WTC11 (cell line): ENCODE data around the gene BCAS3.

Source experiments
- ATF3 ChIP-seq: sonication (generic); formaldehyde crosslinking; conservative IDR thresholded peaks from 2 replicates; pipeline ENCODE4 v1.8.1; 2022; ENCODE audit warnings: mild to moderate bottlenecking, missing genetic modification reagents
- ELF4 ChIP-seq: sonication (generic); formaldehyde crosslinking; IDR thresholded peaks from 2 replicates; pipeline ENCODE4 v1.8.1; 2022; ENCODE audit warnings: low read depth, mild to moderate bottlenecking, moderate library complexity, missing genetic modification reagents
- MAX ChIP-seq: sonication (generic); formaldehyde crosslinking; IDR thresholded peaks from 2 replicates; pipeline ENCODE4 v1.8.0; 2022; ENCODE audit warnings: mild to moderate bottlenecking, missing genetic modification reagents
- RORB ChIP-seq: fragments of 250-450 bp; sonication (Bioruptor Pico); IDR thresholded peaks from 2 replicates; pipeline ENCODE4 v1.9.0; 2021; ENCODE audit warnings: mild to moderate bottlenecking
- TCF7 ChIP-seq: sonication (generic); formaldehyde crosslinking; IDR thresholded peaks from 2 replicates; pipeline ENCODE4 v1.8.0; 2022; ENCODE audit warnings: mild to moderate bottlenecking, low read depth, missing genetic modification reagents, moderate library complexity
- ZBTB21 ChIP-seq: sonication (generic); formaldehyde crosslinking; IDR thresholded peaks from 2 replicates; pipeline ENCODE4 v1.8.1; 2023; ENCODE audit warnings: mild to moderate bottlenecking, missing genetic modification reagents, borderline replicate concordance
- ZNF121 ChIP-seq: sonication (generic); formaldehyde crosslinking; IDR thresholded peaks from 2 replicates; pipeline ENCODE4 v1.8.0; 2023; ENCODE audit warnings: missing genetic modification reagents
- ZNF138 ChIP-seq: sonication (generic); formaldehyde crosslinking; conservative IDR thresholded peaks from 2 replicates; pipeline ENCODE4 v1.8.1; 2022; ENCODE audit warnings: mild to moderate bottlenecking, moderate library complexity, missing genetic modification reagents
- TF ChIP-seq, protein P1 (sequence below): fragments of 200-600 bp; IDR thresholded peaks from 2 replicates; pipeline ENCODE4 v1.8.0; 2022; ENCODE audit warnings: antibody characterized with exemption
- TF ChIP-seq, protein P2 (sequence below): fragments of 250-450 bp; sonication (Bioruptor Pico); IDR thresholded peaks from 2 replicates; pipeline ENCODE4 v1.9.0; 2021; ENCODE audit warnings: moderate library complexity, mild to moderate bottlenecking, inconsistent platforms, borderline replicate concordance

DNA sequence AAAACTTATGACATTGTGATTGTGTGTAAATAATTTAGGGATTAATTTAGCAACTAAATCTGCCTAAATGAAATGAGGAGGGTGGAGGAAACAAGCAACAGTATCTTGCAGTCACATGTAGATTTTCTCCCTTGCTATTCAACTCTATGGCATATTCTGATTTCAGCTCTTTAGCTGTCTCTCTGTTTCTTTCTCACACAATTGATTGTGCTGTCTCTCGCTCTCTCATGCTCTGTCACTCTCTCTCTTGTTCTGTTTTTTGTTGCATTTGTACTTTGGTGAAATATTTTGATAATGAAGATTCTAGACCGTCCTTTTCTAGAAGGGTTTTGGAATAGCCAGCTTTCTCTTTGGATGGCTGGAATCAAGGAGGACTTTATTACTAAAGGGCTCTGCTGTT is 70.6 kb downstream of the BCAS3 start:
- TF ChIP-seq, protein P1, sequence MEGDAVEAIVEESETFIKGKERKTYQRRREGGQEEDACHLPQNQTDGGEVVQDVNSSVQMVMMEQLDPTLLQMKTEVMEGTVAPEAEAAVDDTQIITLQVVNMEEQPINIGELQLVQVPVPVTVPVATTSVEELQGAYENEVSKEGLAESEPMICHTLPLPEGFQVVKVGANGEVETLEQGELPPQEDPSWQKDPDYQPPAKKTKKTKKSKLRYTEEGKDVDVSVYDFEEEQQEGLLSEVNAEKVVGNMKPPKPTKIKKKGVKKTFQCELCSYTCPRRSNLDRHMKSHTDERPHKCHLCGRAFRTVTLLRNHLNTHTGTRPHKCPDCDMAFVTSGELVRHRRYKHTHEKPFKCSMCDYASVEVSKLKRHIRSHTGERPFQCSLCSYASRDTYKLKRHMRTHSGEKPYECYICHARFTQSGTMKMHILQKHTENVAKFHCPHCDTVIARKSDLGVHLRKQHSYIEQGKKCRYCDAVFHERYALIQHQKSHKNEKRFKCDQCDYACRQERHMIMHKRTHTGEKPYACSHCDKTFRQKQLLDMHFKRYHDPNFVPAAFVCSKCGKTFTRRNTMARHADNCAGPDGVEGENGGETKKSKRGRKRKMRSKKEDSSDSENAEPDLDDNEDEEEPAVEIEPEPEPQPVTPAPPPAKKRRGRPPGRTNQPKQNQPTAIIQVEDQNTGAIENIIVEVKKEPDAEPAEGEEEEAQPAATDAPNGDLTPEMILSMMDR, result no peak
- no peak for TF ChIP-seq ELF4 (CRISPR knock-in tag)
- no peak for TF ChIP-seq MAX (CRISPR knock-in tag)
- no peak for TF ChIP-seq RORB
- TF ChIP-seq ATF3 (CRISPR knock-in tag), result no peak
- TF ChIP-seq ZNF138 (CRISPR knock-in tag), result no peak
- no peak for TF ChIP-seq TCF7
- TF ChIP-seq, protein P2, sequence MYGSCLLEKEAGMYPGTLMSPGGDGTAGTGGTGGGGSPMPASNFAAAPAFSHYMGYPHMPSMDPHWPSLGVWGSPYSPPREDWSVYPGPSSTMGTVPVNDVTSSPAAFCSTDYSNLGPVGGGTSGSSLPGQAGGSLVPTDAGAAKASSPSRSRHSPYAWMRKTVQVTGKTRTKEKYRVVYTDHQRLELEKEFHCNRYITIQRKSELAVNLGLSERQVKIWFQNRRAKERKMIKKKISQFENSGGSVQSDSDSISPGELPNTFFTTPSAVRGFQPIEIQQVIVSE (CRISPR knock-in tag), result no peak
- no peak for TF ChIP-seq ZBTB21 (CRISPR knock-in tag)
- TF ChIP-seq ZNF121 (CRISPR knock-in tag), result no peak
